ENCODE measurements around the gene BCAR3.
"Not testable (repeated sequence)": the region's sequence is repeated elsewhere in the genome, so short reads cannot be mapped to it uniquely, and the experiment has no call there.

Gene BCAR3

DNA sequence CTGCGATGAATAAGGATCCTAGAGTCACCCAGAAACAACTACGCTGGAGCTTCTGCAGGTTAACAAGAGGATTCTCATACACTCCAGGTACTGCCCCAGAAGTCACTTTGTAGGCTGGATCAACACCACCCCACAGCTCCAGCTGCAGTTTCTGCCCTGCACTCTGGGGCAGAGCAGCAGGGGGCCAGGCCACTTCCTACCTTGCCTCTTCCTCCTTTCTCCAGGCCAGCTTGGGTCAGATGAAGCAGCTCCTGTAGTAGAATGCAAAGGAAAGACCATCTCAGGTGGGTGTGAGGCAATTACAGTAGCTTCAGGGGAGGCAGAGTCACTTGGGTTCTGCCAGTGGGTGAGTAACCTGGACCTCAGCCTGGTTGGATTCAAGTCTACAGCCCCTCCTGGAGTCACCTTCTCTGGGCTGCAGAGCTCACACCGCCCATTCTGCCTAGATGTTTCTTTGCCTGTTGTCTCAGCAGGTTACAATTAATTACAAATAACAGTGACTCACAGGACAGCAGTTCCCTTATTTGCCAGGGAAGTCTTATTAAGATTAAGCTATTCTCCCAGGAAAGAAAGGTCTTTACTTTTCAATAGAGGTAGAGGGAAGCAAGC is 24.4 kb upstream of the BCAR3 start:
- no peak for DNase-seq

GRCh38 chr1:93704052-93704451 is 22.4 kb upstream of the BCAR3 start:
- DNase-seq: no peak

DNA sequence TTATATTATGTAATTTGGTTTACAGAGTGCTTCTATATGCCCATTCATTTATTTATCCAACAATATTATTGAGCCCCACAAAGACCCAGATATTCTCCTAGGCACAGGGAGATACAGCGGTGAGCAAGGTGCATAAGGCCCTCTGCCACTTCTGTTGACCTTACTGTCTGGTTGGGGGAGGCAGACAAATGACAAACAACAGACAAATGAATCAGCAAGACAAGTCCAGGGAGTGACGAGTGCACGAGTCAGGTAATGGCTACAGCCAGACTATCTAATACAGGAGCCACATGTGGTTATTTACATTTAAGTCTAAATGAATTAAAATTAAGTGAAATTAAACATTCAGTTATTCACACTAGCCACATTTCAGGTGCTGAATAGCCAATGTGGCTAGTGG is 22.0 kb upstream of the BCAR3 start:
- DNase-seq: no peak

DNA sequence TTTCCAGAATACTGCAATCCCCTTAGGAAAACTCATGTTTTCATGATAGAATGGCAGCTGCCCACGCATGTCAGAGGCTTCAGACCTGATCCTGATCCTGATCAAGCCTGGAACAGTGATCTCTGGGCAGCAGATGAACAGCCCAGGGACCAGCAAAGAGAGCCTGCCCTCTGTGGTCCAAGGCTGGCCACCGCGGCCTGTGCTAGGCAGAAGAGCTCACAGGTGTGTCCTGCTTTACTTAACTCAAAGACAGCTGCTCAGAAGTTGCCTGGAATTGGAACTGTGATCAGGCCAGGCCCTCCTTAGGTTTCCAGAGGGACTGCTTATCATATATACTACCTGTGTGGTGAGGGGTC is 21.2 kb upstream of the BCAR3 start:
- DNase-seq: no peak

DNA sequence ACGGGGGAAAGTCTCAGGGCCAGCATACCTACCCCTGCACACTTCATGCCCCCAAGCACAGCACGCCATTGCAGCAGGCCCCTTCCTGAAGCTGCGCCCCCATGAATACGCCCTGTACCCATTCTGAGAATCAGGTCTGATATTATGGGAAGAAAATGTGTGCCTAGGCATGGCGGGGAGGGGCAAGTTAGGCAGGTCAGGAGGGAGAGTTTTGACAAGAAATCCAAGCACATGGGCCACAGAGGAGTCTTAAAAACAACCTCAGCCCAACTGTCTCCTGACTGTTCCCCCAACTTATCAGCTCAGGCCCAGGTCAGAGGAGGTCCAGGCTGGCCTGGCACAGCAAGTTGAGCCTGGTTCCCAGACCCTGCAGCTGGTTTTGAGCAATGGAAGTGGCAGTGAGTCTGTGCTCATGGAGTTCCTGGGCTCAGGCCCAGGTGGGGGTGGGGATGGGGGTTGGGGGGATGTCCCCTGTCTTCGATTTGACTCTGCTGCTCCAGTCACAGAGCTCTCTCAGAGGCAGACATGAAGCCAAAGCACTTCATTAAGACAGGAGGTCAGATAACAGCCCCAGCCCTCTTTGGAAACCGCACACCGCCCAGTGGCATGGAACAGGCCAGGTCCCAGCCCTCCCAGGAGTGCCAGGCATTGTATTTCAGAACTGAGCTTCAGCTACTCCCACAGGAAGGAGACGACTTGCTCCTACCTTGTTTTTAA is 20.6 kb upstream of the BCAR3 start:
- DNase-seq: no peak

GRCh38 chr1:93701629-93702028 is 20.0 kb upstream of the BCAR3 start:
- DNase-seq: no peak

- no peak for DNase-seq
Measured at GRCh38 chr1:93700532-93701469, 19.2 kb upstream of the BCAR3 start.

DNA sequence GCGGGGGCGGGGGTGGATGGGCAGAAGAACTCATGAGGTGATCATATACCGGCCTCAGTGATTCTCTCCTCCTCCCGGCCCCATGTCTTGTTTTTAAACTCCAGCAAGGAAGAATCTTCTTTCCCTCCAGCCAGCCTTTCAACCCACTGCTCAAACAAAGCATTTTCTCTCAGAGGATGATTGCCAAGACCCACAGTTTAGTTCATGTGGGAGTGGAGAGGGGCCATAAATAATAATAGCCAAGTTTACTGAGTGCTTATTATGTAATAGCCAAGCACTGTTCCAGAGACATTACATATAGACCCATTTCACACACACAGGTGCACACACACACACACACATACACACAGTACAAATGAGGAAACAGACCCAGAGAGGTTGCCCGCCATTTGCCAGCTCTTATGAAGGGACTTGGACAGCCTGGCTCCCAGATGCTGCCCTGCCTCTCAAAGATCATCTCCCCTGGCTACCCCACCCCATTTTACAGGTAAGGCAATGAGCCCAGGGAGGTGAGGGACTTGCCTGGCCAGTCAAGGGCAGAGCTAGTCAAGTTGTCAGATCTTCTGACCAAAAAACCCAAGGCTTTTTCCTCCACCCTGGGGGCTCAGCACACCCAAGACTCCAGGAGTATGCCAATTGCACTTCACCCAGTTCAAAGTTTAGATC is 18.0 kb upstream of the BCAR3 start:
- DNase-seq: no peak

GRCh38 chr1:93699049-93699384 is 17.4 kb upstream of the BCAR3 start:
- no peak for DNase-seq

GRCh38 chr1:93698329-93699048 is 16.9 kb upstream of the BCAR3 start:
- no peak for DNase-seq

GRCh38 chr1:93697566-93697965 is 15.9 kb upstream of the BCAR3 start:
- not testable (repeated sequence) for DNase-seq

- no peak for DNase-seq
Measured at GRCh38 chr1:93695411-93696005, 13.9 kb upstream of the BCAR3 start.

GRCh38 chr1:93694819-93695218 is 13.2 kb upstream of the BCAR3 start:
- DNase-seq: no peak

- DNase-seq: no peak
Measured at GRCh38 chr1:93694039-93694438, 12.4 kb upstream of the BCAR3 start.

DNA sequence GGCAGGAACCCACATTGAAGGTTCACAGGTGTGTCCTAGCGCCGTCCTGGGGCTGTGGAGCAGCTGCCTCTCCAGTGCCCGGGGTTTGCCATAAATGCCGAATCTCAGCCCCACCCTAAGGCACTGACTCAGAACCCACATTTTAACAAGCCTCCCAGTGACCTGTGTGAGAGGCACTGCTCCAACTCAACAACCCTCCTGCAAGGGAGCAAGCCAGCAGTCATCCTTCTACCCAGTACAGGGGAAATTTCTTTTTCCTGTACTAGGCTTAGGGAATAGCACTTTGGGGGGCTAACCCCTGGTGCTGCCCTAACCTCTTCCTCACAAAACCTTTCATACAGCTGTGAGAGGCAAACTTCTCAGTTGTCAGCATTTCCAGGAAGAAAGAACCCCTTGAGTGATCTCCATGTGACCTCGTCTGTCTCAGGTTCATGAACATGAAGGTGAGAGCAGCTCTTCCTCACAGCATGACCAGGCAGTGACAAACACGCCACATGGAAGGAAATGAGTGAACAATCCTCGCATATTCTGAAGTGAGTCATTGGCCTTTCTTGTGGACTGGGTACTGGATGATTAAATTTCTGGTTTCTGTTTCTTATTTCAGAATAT is 11.4 kb upstream of the BCAR3 start:
- no peak for DNase-seq

DNA sequence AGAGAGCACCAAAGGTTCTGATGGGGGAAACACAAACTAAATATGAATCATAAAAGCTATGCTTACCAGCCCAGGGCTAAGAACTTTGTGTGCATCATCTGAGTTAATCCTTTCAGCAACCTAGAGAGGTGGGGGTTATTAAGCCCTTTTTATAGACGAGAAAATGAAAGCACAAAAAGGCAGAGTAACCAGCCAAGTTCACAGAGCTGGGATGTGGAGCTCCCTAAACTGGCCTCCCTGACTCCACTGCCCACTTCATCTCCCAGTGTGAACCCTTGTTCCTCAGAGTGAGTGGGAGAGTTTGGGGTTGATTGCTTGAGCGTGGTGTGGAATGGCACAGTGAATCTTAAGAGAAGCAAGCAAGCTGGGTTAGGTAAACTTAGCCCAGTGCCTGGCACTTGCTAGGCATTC is 10.8 kb upstream of the BCAR3 start:
- no peak for DNase-seq

DNA sequence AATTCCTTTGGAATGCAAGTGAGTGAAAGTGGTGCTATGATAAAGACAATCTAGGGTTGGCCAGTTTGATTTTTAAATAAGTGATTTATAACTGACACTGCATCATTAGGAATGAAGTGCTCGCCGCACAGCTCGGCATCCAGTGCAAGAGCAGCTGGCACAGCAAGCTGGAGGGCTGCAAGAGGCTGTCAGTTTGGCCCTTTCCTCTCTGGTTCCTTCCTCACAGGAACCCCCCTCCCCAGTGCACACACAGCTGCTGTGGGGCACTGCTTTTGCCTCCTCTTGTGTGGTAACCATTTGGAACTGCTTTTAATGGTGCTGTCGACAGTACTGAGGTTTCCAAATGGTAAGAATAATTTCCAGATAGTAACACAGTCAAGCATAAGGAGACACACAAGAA is 10.4 kb upstream of the BCAR3 start:
- no peak for DNase-seq

GRCh38 chr1:93690921-93691789 is 9.5 kb upstream of the BCAR3 start:
- no peak for DNase-seq

- no peak for DNase-seq
Measured at GRCh38 chr1:93690341-93690740, 8.7 kb upstream of the BCAR3 start.

DNA sequence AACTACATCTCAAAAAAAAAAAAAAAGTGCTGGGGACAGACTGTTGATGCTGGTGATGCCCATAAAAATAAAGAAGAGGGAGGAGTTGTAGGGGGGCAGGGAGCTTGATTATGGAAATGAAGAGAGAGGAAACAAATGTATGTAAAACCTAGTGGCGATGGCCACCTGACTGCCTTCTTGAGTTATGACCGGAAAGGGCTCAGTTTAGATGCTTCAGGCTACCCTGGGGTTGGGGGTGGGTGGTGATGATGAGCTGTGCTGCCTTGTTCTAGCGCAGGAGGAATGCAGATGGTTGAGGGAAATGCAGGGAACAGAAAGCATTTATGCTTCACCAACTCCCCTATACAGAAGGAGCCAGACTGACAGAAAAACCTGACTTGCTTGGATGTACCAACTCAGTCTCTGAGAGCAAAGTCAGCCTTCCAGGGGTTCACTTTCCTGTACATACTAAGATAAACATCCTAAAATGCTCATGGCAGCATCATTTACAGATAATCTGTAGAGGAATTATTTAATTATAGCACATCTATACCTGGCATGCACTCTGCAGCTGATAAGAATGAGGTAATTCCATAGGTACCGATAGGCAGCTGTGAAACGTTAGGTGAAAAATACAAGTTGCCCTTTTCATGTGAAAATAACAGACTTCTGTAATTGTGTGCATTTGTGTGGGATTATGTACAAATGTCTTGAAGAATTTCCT is 8.0 kb upstream of the BCAR3 start:
- no peak for DNase-seq
